Liver (tissue), 2 donors: ENCODE data around the gene MARCKS.

Experiments
- FOXA1 ChIP-seq: IDR thresholded peaks from 2 replicates; pipeline ENCODE4 v1.6.1; 2016; ENCODE audit warnings: antibody characterized with exemption
- TF ChIP-seq, protein P1 (sequence below): fragments of 150-350 bp; IDR thresholded peaks from 2 replicates; pipeline ENCODE4 v1.5.1; 2017; ENCODE audit warnings: improper control_type of control experiment, low read depth, low read length; ENCODE audit not compliant: missing input control
- TF ChIP-seq, protein P2 (sequence below): IDR thresholded peaks from 2 replicates; pipeline ENCODE4 v1.6.1; 2016; ENCODE audit warnings: antibody characterized with exemption, mild to moderate bottlenecking
- donor health status: healthy.

DNA sequence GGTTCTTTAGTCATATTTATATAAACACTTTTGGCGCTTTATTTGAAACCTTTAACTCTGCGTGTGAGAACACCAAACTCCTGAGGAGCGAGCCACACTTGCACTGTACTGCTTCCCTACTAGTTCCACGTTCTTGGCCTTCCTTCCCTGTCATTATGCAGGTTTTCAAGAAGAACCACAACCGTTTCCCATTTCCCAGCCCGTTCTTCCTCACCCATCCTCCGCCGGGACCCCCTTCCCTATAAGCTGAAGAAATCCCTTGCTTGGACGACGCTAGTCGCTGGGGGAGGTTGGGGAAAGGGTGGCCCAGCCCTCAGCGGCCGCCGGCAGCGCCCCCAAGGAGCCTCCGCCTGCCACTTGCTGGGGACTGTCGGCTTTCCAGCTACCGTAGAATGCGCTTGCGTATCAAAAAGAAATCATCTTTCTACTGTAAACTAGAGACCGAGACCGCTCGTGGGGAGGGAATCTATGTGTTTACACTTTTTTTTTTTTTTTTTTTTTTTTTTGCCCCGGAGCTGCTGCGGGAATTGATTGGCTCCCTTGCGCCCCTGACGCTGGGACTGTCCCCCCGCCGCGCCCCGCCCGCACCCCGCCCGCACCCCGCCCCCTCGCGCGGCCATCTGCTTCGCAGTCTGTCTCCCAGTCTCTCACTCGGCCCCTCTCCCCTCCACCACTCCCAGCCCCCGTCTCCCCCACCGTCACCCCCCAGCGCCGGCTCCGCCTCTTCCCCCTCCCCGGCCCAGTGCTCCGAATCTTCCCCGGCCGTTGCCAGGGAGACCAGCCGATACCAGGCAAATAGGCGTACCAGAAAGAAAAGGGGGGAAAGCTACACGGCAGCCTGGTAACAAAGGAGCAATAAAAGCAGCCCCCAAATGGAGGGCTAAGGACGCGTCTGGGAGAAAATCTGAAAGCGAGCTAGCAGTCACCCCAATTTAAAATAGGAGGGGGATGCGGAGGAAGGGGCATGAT lies 2.3 kb upstream of the MARCKS start:
- no peak for TF ChIP-seq FOXA1
- TF ChIP-seq, protein P1, sequence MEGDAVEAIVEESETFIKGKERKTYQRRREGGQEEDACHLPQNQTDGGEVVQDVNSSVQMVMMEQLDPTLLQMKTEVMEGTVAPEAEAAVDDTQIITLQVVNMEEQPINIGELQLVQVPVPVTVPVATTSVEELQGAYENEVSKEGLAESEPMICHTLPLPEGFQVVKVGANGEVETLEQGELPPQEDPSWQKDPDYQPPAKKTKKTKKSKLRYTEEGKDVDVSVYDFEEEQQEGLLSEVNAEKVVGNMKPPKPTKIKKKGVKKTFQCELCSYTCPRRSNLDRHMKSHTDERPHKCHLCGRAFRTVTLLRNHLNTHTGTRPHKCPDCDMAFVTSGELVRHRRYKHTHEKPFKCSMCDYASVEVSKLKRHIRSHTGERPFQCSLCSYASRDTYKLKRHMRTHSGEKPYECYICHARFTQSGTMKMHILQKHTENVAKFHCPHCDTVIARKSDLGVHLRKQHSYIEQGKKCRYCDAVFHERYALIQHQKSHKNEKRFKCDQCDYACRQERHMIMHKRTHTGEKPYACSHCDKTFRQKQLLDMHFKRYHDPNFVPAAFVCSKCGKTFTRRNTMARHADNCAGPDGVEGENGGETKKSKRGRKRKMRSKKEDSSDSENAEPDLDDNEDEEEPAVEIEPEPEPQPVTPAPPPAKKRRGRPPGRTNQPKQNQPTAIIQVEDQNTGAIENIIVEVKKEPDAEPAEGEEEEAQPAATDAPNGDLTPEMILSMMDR = no peak
- TF ChIP-seq, protein P2, sequence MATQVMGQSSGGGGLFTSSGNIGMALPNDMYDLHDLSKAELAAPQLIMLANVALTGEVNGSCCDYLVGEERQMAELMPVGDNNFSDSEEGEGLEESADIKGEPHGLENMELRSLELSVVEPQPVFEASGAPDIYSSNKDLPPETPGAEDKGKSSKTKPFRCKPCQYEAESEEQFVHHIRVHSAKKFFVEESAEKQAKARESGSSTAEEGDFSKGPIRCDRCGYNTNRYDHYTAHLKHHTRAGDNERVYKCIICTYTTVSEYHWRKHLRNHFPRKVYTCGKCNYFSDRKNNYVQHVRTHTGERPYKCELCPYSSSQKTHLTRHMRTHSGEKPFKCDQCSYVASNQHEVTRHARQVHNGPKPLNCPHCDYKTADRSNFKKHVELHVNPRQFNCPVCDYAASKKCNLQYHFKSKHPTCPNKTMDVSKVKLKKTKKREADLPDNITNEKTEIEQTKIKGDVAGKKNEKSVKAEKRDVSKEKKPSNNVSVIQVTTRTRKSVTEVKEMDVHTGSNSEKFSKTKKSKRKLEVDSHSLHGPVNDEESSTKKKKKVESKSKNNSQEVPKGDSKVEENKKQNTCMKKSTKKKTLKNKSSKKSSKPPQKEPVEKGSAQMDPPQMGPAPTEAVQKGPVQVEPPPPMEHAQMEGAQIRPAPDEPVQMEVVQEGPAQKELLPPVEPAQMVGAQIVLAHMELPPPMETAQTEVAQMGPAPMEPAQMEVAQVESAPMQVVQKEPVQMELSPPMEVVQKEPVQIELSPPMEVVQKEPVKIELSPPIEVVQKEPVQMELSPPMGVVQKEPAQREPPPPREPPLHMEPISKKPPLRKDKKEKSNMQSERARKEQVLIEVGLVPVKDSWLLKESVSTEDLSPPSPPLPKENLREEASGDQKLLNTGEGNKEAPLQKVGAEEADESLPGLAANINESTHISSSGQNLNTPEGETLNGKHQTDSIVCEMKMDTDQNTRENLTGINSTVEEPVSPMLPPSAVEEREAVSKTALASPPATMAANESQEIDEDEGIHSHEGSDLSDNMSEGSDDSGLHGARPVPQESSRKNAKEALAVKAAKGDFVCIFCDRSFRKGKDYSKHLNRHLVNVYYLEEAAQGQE = no peak
